Activated T-cell treated with anti-CD3 and anti-CD28 coated beads for 4 hours (primary cell): ENCODE measurements around the gene ZMAT5.
"Not testable (repeated sequence)": the region's sequence is repeated elsewhere in the genome, so short reads cannot be mapped to it uniquely, and the experiment has no call there.

ENCODE experiments used
- DNase-seq: peaks from one replicate; pipeline ENCODE4 v3.0.0-alpha.2; 2020

The ZMAT5 gene

GRCh38 chr22:29784451-29785361 is 17.9 kb upstream of the ZMAT5 start:
- DNase-seq = no peak

- DNase-seq = no peak
Observed at GRCh38 chr22:29782061-29782845, 15.4 kb upstream of the ZMAT5 start.

GRCh38 chr22:29780748-29781676 is 14.2 kb upstream of the ZMAT5 start:
- no peak for DNase-seq

GRCh38 chr22:29780220-29780619 is 13.4 kb upstream of the ZMAT5 start:
- DNase-seq = no peak

GRCh38 chr22:29773233-29773632 is 6.4 kb upstream of the ZMAT5 start:
- no peak for DNase-seq

GRCh38 chr22:29772170-29772641 is 5.4 kb upstream of the ZMAT5 start:
- DNase-seq = no peak

- no peak for DNase-seq
Observed at GRCh38 chr22:29769723-29770321, 3.0 kb upstream of the ZMAT5 start.

- DNase-seq = no peak
Observed at GRCh38 chr22:29768052-29768693, 1.4 kb upstream of the ZMAT5 start.

- DNase-seq = peak; percentile 86
Observed at GRCh38 chr22:29767171-29768051, 604 bp upstream of the ZMAT5 start, which contains the start of gene UQCR10. UQCR10 (plus strand) TSS chr22:29767369; CDS start chr22:29767399, 30 bp downstream.

GRCh38 chr22:29765905-29766631 is 739 bp downstream of the ZMAT5 start:
- DNase-seq = peak; percentile 10

- DNase-seq = no peak
Observed at GRCh38 chr22:29762263-29762662, 4.5 kb downstream of the ZMAT5 start.

- no peak for DNase-seq
Observed at GRCh38 chr22:29758959-29759358, 7.8 kb downstream of the ZMAT5 start.

- no peak for DNase-seq
Observed at GRCh38 chr22:29758068-29758622, 8.7 kb downstream of the ZMAT5 start.

GRCh38 chr22:29757096-29757495 is 9.7 kb downstream of the ZMAT5 start:
- no peak for DNase-seq

GRCh38 chr22:29756341-29756740 is 10.5 kb downstream of the ZMAT5 start:
- no peak for DNase-seq

GRCh38 chr22:29755889-29756288 is 10.9 kb downstream of the ZMAT5 start:
- no peak for DNase-seq

- DNase-seq = not testable (repeated sequence)
Observed at GRCh38 chr22:29754658-29755395, 12.0 kb downstream of the ZMAT5 start.

- no peak for DNase-seq
Observed at GRCh38 chr22:29753808-29754657, 12.8 kb downstream of the ZMAT5 start.
